Loucy (cell line): ENCODE data around the gene ATP11A.

Experiments used
- H2AFZ ChIP-seq: fragments of 200-600 bp; sonication (generic); 2 replicates; pipeline ENCODE4 v1.6.0; 2016; ENCODE audit warnings: antibody characterized with exemption, mild to moderate bottlenecking, low read length, moderate library complexity
- H3F3A ChIP-seq: fragments of 200-600 bp; 2 replicates; pipeline ENCODE4 v1.6.0; 2016; ENCODE audit warnings: antibody characterized with exemption, low read depth, mild to moderate bottlenecking
- H3K27me3 ChIP-seq: fragments of 200-600 bp; sonication (generic); 2 replicates; pipeline ENCODE4 v1.6.1; 2014; ENCODE audit warnings: low read length, mild to moderate bottlenecking; ENCODE audit not compliant: insufficient read depth, poor library complexity, severe bottlenecking
- H3K36me3 ChIP-seq: fragments of 200-600 bp; sonication (generic); 2 replicates; pipeline ENCODE4 v1.6.1; 2016; ENCODE audit warnings: low read length; ENCODE audit not compliant: insufficient read depth
- H3K4me1 ChIP-seq: fragments of 200-600 bp; sonication (generic); 2 replicates; pipeline ENCODE4 v1.5.1; 2014; ENCODE audit warnings: low read length, mild to moderate bottlenecking; ENCODE audit not compliant: insufficient read depth, poor library complexity, severe bottlenecking
- H3K4me2 ChIP-seq: fragments of 200-600 bp; sonication (generic); 2 replicates; pipeline ENCODE4 v1.6.0; 2014; ENCODE audit warnings: antibody characterized with exemption, low read length, low read depth, mild to moderate bottlenecking; ENCODE audit not compliant: poor library complexity, severe bottlenecking
- H3K4me3 ChIP-seq: fragments of 200-600 bp; sonication (generic); 2 replicates; pipeline ENCODE4 v1.5.1; 2014; ENCODE audit warnings: low read length, mild to moderate bottlenecking, mixed read lengths; ENCODE audit not compliant: poor library complexity, severe bottlenecking
- H3K79me2 ChIP-seq: fragments of 200-600 bp; sonication (generic); 2 replicates; pipeline ENCODE4 v1.6.1; 2014; ENCODE audit warnings: low read length; ENCODE audit not compliant: insufficient read depth
- H3K9ac ChIP-seq: fragments of 200-600 bp; sonication (generic); 2 replicates; pipeline ENCODE4 v1.6.0; 2014; ENCODE audit warnings: mild to moderate bottlenecking, low read depth, low read length, moderate library complexity; ENCODE audit not compliant: poor library complexity, severe bottlenecking
- H3K9me2 ChIP-seq: fragments of 200-600 bp; sonication (generic); replicated peaks from 2 replicates; pipeline ENCODE4 v1.6.1; 2016; ENCODE audit warnings: low read depth, low read length, mixed read lengths
- H3K9me3 ChIP-seq: fragments of 200-600 bp; sonication (generic); 2 replicates; pipeline ENCODE4 v1.6.1; 2014; ENCODE audit warnings: mild to moderate bottlenecking, antibody characterized with exemption, low read length, low read depth; ENCODE audit not compliant: insufficient read depth
- H4K20me1 ChIP-seq: fragments of 200-600 bp; sonication (generic); 2 replicates; pipeline ENCODE4 v1.6.0; 2014; ENCODE audit warnings: antibody characterized with exemption, low read length, mild to moderate bottlenecking; ENCODE audit not compliant: insufficient read depth, poor library complexity, severe bottlenecking
- EZH2phosphoT487 ChIP-seq: fragments of 200-600 bp; IDR thresholded peaks from 2 replicates; pipeline ENCODE4 v1.6.1; 2018; ENCODE audit warnings: antibody characterized with exemption, mild to moderate bottlenecking, moderate library complexity, borderline replicate concordance
- TF ChIP-seq, protein P1 (sequence below): fragments of 200-600 bp; sonication (generic); conservative IDR thresholded peaks from 2 replicates; pipeline ENCODE4 v1.5.1; 2014; ENCODE audit warnings: mild to moderate bottlenecking, antibody characterized with exemption, low read length

The ATP11A gene

DNA sequence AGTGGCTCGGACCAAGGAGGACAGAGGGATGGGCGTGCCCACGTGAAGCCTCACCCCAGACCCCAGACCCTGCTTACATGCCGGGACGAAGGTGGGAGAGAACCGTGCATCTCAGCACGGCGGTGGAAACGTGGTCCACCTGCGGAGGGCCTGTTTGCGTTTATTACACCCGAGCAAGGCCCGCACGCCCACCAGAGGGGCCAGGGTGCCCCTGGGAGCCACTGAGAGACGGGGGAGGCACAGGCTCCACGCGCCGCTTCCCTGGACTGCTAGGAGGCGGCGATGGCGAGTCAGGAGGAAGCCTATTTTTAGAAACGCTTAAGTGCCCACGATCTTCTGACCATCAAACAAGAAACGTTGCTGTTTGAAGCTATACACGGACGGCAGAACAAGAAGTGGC is 80.7 kb downstream of the ATP11A start:
- Histone ChIP-seq H3K79me2 (no peaks in the 10 kb centered on the region), H3K36me3 (no peaks in the 10 kb centered on the region), H3K9me3 (no peaks in the 10 kb centered on the region), H3K4me1 (no peaks in the 10 kb centered on the region), H3K27me3 (no peaks in the 10 kb centered on the region), H4K20me1 (no peaks in the 10 kb centered on the region), H3K4me2 (no peak overlapping the region), H3F3A (no peaks in the 10 kb centered on the region), H3K4me3 (no peak overlapping the region), H3K9ac (no peak overlapping the region), H2AFZ (no peak overlapping the region), H3K9me2 (no peaks in the 10 kb centered on the region)
- no peak for TF ChIP-seq EZH2phosphoT487
- TF ChIP-seq, protein P1, sequence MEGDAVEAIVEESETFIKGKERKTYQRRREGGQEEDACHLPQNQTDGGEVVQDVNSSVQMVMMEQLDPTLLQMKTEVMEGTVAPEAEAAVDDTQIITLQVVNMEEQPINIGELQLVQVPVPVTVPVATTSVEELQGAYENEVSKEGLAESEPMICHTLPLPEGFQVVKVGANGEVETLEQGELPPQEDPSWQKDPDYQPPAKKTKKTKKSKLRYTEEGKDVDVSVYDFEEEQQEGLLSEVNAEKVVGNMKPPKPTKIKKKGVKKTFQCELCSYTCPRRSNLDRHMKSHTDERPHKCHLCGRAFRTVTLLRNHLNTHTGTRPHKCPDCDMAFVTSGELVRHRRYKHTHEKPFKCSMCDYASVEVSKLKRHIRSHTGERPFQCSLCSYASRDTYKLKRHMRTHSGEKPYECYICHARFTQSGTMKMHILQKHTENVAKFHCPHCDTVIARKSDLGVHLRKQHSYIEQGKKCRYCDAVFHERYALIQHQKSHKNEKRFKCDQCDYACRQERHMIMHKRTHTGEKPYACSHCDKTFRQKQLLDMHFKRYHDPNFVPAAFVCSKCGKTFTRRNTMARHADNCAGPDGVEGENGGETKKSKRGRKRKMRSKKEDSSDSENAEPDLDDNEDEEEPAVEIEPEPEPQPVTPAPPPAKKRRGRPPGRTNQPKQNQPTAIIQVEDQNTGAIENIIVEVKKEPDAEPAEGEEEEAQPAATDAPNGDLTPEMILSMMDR = no peak

DNA sequence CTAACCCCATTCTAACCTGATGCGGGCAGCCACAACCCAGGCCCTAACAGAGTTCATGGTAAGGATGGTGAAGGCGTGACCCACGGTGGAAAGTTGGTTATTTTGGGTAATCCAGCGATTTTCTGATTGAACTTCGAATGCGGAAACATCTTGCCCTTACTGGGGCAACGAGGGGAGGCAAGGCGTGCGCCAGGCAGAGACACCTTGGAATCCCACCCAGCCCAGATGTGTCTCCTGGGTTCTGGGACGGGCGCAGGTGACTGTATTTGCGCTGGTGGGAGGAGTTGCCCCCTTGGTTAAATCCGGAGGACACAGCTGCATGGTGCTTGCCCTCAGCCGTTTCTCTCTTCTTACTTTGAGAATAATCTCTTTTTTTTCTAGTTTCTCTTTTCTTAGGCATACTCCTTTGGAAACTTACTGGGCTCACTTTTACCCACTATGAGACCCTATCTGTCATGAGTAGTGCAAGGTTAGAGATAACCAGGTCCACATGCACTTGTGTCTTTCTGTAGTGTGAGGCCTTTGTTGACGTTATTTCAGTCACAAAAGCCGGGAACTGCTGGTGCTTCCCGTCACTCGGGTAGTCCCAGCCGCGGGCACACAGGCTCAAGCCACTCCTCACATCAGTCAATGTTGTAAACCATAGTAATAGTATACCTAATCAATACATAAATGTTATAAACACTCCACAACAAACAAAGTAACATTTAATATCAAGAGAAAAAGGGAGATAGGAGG is 81.5 kb downstream of the ATP11A start:
- no peaks in the 10 kb centered on the region for H3K4me1 ChIP-seq
- no peaks in the 10 kb centered on the region for H3K27me3 ChIP-seq
- no peak for TF ChIP-seq EZH2phosphoT487
- TF ChIP-seq, protein P1 = no peak
- no peaks in the 10 kb centered on the region for H3K9me3 ChIP-seq
- no peak overlapping the region for H3K4me3 ChIP-seq
- H3K4me2 ChIP-seq = no peak overlapping the region
- no peaks in the 10 kb centered on the region for H4K20me1 ChIP-seq
- H2AFZ ChIP-seq = no peak overlapping the region
- H3K9ac ChIP-seq = no peak overlapping the region
- no peaks in the 10 kb centered on the region for H3K36me3 ChIP-seq
- H3F3A ChIP-seq = no peaks in the 10 kb centered on the region
- H3K9me2 ChIP-seq = no peaks in the 10 kb centered on the region
- no peaks in the 10 kb centered on the region for H3K79me2 ChIP-seq

DNA sequence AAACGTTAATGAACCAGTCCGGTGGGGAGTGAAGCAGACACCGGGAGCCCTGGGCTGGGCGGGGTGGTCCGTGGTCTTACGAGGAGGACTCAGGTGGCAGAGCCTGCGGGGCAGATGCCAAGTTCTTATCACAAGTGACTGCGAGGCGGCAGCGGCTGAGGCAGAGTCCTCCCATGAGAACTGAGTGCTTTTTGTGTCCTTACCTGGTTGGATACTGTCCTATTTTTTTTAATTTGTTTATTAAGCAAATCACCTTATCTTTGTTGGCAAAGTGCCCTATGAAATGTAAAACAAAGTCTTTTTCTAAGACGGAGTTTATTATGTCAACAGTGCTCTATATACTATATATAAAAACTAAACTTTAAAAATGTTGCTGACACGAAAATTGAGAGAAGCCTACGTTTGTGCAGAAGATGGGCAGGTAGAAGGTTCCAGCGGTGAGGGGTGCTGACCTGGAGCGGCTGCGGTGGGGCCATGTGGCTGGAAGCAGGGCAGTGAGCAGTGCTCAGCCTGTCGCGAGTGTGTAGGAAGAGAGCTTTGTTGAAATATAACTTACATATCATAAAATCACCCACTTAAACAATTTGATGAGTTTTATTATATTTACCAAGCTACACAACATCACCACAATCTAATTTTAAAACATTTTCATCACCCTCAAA is 82.2 kb downstream of the ATP11A start:
- Histone ChIP-seq H4K20me1 (no peaks in the 10 kb centered on the region), H3K4me2 (no peak overlapping the region), H3K9ac (no peak overlapping the region), H3F3A (no peaks in the 10 kb centered on the region), H3K36me3 (no peaks in the 10 kb centered on the region), H3K9me2 (no peaks in the 10 kb centered on the region), H3K4me3 (no peak overlapping the region), H3K79me2 (no peaks in the 10 kb centered on the region), H3K4me1 (no peaks in the 10 kb centered on the region), H3K27me3 (no peaks in the 10 kb centered on the region), H2AFZ (no peak overlapping the region), H3K9me3 (no peaks in the 10 kb centered on the region)
- no peak for TF ChIP-seq EZH2phosphoT487
- TF ChIP-seq, protein P1 = no peak
